ENCODE measurements around the gene CCDC187. TPM values are rescaled to one million over a fixed set of nuclear protein-coding genes. Genes with fewer than 3 reads are reported as not detected.

Gene CCDC187
- total RNA-seq, 1 experiment from 2014 or later, result 0.04 TPM

DNA sequence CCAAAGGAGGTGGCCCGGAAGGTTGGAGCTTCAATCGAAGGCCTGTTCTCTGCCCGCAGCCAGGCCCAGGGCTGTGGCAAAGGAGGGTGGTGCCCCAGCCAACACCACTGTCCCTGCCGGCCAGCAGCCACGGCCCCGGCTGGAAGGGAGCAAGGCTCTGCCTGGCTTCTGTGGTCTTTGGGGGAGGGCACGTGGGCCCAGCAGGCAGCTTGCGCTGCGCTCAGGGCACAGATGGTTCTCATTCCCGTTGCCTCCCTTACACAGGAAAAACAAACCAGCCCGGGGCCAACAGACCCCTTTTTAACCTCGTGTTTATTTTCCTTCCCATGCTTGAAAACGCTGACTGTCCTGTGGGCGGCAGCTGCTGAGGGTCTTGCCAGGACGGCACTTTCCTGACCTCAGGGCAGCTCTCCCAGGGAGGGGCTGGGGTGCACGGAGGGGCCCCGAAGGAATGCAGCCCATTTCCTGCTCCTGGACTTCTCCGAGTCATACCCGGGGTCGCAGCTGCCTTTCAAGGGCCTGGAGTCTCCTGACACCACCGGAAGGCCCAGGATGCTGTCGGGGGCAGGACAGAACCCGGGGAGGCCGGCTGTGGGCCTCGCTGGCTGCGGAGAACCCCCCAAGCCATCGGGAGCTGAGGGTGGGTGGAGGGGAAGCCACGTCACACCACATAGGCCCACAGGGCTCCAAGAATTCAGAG lies 22.3 kb upstream of the CCDC187 start:
- H3K4me3 Mint-ChIP-seq, result no peak overlapping the region
- POLR2A ChIA-PET, result interaction anchor here (0.8 to 1.1 kb wide), 2 partner anchors 15 to 37 kb away, joined by 3 read pairs; no protein-coding TSS in a partner anchor
- H3K4me1 Mint-ChIP-seq, result peaks cover 7% of the 10 kb centered on the region
- DNase-seq (ENCODE audit: low spot score) (peak; percentile 52), ATAC-seq (peak; percentile 51)
- CTCF ChIA-PET, result interaction anchor here (0.7 to 2.6 kb wide), 7 partner anchors 13 to 40 kb away, joined by 4 to 8 read pairs (median 6); no protein-coding TSS in a partner anchor
- no peaks in the 10 kb centered on the region for H3K36me3 Mint-ChIP-seq
- H3K27ac Mint-ChIP-seq, result no peak overlapping the region
- H3K27me3 Mint-ChIP-seq (ENCODE audit: low read depth), result no peaks in the 10 kb centered on the region
- no peak for TF ChIP-seq ELF4 (CRISPR knock-in tag; IDR thresholded peaks at IDR 0.05; ENCODE audit: low read depth)
- no peak for TF ChIP-seq CBFB (CRISPR knock-in tag; IDR thresholded peaks at IDR 0.05; ENCODE audit: low read depth)
- no peak for TF ChIP-seq ZBTB21 (CRISPR knock-in tag; IDR thresholded peaks at IDR 0.05; ENCODE audit: borderline replicate concordance)
- TF ChIP-seq, protein P1, sequence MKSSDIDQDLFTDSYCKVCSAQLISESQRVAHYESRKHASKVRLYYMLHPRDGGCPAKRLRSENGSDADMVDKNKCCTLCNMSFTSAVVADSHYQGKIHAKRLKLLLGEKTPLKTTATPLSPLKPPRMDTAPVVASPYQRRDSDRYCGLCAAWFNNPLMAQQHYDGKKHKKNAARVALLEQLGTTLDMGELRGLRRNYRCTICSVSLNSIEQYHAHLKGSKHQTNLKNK (CRISPR knock-in tag; IDR thresholded peaks at IDR 0.05), result no peak
- TF ChIP-seq, protein P2, sequence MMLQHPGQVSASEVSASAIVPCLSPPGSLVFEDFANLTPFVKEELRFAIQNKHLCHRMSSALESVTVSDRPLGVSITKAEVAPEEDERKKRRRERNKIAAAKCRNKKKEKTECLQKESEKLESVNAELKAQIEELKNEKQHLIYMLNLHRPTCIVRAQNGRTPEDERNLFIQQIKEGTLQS (CRISPR knock-in tag; conservative IDR thresholded peaks at IDR 0.05), result no peak
- TF ChIP-seq ZNF219 (CRISPR knock-in tag; IDR thresholded peaks at IDR 0.05; ENCODE audit: borderline replicate concordance), result no peak
- TF ChIP-seq ZNF317 (CRISPR knock-in tag; IDR thresholded peaks at IDR 0.05; ENCODE audit: borderline replicate concordance, low read depth), result no peak
- no peak for TF ChIP-seq ZNF416 (CRISPR knock-in tag; IDR thresholded peaks at IDR 0.05)
- TF ChIP-seq, protein P3, sequence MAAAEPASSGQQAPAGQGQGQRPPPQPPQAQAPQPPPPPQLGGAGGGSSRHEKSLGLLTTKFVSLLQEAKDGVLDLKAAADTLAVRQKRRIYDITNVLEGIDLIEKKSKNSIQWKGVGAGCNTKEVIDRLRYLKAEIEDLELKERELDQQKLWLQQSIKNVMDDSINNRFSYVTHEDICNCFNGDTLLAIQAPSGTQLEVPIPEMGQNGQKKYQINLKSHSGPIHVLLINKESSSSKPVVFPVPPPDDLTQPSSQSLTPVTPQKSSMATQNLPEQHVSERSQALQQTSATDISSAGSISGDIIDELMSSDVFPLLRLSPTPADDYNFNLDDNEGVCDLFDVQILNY (CRISPR knock-in tag; IDR thresholded peaks at IDR 0.05), result no peak
- TF ChIP-seq ETV6 (CRISPR knock-in tag; IDR thresholded peaks at IDR 0.05), result no peak
- no peak for TF ChIP-seq RORB (CRISPR knock-in tag; IDR thresholded peaks at IDR 0.05)
- TF ChIP-seq IRF2 (CRISPR knock-in tag; IDR thresholded peaks at IDR 0.05; ENCODE audit: borderline replicate concordance, low read depth), result no peak
- TF ChIP-seq, protein P4, sequence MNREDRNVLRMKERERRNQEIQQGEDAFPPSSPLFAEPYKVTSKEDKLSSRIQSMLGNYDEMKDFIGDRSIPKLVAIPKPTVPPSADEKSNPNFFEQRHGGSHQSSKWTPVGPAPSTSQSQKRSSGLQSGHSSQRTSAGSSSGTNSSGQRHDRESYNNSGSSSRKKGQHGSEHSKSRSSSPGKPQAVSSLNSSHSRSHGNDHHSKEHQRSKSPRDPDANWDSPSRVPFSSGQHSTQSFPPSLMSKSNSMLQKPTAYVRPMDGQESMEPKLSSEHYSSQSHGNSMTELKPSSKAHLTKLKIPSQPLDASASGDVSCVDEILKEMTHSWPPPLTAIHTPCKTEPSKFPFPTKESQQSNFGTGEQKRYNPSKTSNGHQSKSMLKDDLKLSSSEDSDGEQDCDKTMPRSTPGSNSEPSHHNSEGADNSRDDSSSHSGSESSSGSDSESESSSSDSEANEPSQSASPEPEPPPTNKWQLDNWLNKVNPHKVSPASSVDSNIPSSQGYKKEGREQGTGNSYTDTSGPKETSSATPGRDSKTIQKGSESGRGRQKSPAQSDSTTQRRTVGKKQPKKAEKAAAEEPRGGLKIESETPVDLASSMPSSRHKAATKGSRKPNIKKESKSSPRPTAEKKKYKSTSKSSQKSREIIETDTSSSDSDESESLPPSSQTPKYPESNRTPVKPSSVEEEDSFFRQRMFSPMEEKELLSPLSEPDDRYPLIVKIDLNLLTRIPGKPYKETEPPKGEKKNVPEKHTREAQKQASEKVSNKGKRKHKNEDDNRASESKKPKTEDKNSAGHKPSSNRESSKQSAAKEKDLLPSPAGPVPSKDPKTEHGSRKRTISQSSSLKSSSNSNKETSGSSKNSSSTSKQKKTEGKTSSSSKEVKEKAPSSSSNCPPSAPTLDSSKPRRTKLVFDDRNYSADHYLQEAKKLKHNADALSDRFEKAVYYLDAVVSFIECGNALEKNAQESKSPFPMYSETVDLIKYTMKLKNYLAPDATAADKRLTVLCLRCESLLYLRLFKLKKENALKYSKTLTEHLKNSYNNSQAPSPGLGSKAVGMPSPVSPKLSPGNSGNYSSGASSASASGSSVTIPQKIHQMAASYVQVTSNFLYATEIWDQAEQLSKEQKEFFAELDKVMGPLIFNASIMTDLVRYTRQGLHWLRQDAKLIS (CRISPR knock-in tag; IDR thresholded peaks at IDR 0.05; ENCODE audit: borderline replicate concordance), result no peak
- TF ChIP-seq CREB1 (CRISPR knock-in tag; IDR thresholded peaks at IDR 0.05), result no peak
- H3K9me3 Mint-ChIP-seq, result 0 out of 2 replicates have a peak, but pooled peaks cover 1% of the 10 kb centered on the region

DNA sequence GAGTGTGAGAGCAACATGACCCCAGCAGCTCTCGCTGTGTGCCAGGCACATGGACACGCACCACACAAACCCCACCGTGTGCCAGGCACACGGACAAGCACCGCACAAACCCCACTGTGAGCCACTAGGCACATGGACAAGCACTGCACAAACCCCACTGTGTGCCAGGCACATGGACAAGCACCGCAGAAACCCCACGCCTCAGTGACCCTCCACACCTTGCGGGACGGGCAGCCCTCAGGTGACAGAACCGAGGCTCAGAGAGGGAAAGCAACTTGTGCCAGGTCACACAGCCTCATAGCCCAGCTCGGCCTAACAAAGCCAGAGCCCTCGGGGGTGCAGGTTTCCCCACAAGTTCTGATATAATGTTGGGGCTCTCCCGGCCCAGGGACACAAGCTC lies 21.5 kb upstream of the CCDC187 start:
- ChIA-PET POLR2A (interaction anchor here (1.1 kb wide), 1 partner anchor 38 kb away, joined by 3 read pairs; no protein-coding TSS in a partner anchor), CTCF (interaction anchor here (1.1 to 2.6 kb wide), 5 partner anchors 17 to 41 kb away, joined by 3 to 8 read pairs (median 6); no protein-coding TSS in a partner anchor)
- 0 out of 2 replicates have a peak, but pooled peaks cover 7% of the 10 kb centered on the region for H3K9me3 Mint-ChIP-seq
- no peak overlapping the region for H3K27ac Mint-ChIP-seq
- H3K4me3 Mint-ChIP-seq, result no peak overlapping the region
- H3K27me3 Mint-ChIP-seq (ENCODE audit: low read depth), result no peaks in the 10 kb centered on the region
- no peak for ATAC-seq
- peaks cover 7% of the 10 kb centered on the region for H3K4me1 Mint-ChIP-seq
- no peaks in the 10 kb centered on the region for H3K36me3 Mint-ChIP-seq
- DNase-seq (ENCODE audit: low spot score), result no peak
- TF ChIP-seq, protein P5, sequence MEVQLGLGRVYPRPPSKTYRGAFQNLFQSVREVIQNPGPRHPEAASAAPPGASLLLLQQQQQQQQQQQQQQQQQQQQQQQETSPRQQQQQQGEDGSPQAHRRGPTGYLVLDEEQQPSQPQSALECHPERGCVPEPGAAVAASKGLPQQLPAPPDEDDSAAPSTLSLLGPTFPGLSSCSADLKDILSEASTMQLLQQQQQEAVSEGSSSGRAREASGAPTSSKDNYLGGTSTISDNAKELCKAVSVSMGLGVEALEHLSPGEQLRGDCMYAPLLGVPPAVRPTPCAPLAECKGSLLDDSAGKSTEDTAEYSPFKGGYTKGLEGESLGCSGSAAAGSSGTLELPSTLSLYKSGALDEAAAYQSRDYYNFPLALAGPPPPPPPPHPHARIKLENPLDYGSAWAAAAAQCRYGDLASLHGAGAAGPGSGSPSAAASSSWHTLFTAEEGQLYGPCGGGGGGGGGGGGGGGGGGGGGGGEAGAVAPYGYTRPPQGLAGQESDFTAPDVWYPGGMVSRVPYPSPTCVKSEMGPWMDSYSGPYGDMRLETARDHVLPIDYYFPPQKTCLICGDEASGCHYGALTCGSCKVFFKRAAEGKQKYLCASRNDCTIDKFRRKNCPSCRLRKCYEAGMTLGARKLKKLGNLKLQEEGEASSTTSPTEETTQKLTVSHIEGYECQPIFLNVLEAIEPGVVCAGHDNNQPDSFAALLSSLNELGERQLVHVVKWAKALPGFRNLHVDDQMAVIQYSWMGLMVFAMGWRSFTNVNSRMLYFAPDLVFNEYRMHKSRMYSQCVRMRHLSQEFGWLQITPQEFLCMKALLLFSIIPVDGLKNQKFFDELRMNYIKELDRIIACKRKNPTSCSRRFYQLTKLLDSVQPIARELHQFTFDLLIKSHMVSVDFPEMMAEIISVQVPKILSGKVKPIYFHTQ (CRISPR knock-in tag; IDR thresholded peaks at IDR 0.05), result no peak
- TF ChIP-seq ZBTB21 (CRISPR knock-in tag; IDR thresholded peaks at IDR 0.05; ENCODE audit: borderline replicate concordance) (no peak), NR1H2 (CRISPR knock-in tag; IDR thresholded peaks at IDR 0.05) (no peak), ZNF232 (CRISPR knock-in tag; IDR thresholded peaks at IDR 0.05) (no peak), RORB (CRISPR knock-in tag; IDR thresholded peaks at IDR 0.05) (no peak), PRRX2 (CRISPR knock-in tag; IDR thresholded peaks at IDR 0.05) (no peak), FOXP1 (CRISPR knock-in tag; IDR thresholded peaks at IDR 0.05; ENCODE audit: borderline replicate concordance) (no peak)
- TF ChIP-seq, protein P6, sequence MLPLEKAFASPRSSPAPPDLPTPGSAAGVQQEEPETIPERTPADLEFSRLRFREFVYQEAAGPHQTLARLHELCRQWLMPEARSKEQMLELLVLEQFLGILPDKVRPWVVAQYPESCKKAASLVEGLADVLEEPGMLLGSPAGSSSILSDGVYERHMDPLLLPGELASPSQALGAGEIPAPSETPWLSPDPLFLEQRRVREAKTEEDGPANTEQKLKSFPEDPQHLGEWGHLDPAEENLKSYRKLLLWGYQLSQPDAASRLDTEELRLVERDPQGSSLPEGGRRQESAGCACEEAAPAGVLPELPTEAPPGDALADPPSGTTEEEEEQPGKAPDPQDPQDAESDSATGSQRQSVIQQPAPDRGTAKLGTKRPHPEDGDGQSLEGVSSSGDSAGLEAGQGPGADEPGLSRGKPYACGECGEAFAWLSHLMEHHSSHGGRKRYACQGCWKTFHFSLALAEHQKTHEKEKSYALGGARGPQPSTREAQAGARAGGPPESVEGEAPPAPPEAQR (CRISPR knock-in tag; IDR thresholded peaks at IDR 0.05), result no peak
- TF ChIP-seq, protein P7, sequence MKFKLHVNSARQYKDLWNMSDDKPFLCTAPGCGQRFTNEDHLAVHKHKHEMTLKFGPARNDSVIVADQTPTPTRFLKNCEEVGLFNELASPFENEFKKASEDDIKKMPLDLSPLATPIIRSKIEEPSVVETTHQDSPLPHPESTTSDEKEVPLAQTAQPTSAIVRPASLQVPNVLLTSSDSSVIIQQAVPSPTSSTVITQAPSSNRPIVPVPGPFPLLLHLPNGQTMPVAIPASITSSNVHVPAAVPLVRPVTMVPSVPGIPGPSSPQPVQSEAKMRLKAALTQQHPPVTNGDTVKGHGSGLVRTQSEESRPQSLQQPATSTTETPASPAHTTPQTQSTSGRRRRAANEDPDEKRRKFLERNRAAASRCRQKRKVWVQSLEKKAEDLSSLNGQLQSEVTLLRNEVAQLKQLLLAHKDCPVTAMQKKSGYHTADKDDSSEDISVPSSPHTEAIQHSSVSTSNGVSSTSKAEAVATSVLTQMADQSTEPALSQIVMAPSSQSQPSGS (CRISPR knock-in tag; IDR thresholded peaks at IDR 0.05; ENCODE audit: borderline replicate concordance, low read depth), result no peak
